RPMI8226 (cell line): ENCODE results near the gene ABTB2.
"Not testable (repeated sequence)": the region's sequence is repeated elsewhere in the genome, so short reads cannot be mapped to it uniquely, and the experiment has no call there.

Source experiments
- DNase-seq: peaks from one replicate; pipeline ENCODE4 v3.0.0-alpha.2; 2015

ABTB2 gene

GRCh38 chr11:34357701-34358257, at the start of gene ABTB2:
TSS of gene ABTB2 (minus strand) at chr11:34358010.
- peak; percentile 95 for DNase-seq

- DNase-seq: no peak
These were observed 49.5 kb upstream of the ABTB2 start for GRCh38 chr11:34407121-34407813.

- no peak for DNase-seq
These were observed 48.6 kb upstream of the ABTB2 start for GRCh38 chr11:34406413-34406812.

GRCh38 chr11:34405079-34405858, 47.5 kb upstream of the ABTB2 start:
- DNase-seq: no peak

- no peak for DNase-seq
These were observed 46.5 kb upstream of the ABTB2 start for GRCh38 chr11:34404280-34404679.

- DNase-seq: no peak
These were observed 45.6 kb upstream of the ABTB2 start for GRCh38 chr11:34403431-34403830.

GRCh38 chr11:34397811-34398210, 40.0 kb upstream of the ABTB2 start:
- no peak for DNase-seq

- DNase-seq: no peak
These were observed 39.3 kb upstream of the ABTB2 start for GRCh38 chr11:34397120-34397519.

GRCh38 chr11:34395916-34396550, 38.2 kb upstream of the ABTB2 start:
- DNase-seq: no peak

GRCh38 chr11:34394771-34395300, 37.0 kb upstream of the ABTB2 start:
- DNase-seq: no peak

- DNase-seq: no peak
These were observed 29.8 kb upstream of the ABTB2 start for GRCh38 chr11:34387653-34388052.

GRCh38 chr11:34386356-34386755, 28.5 kb upstream of the ABTB2 start:
- DNase-seq: not testable (repeated sequence)

GRCh38 chr11:34382532-34383276, 24.9 kb upstream of the ABTB2 start:
- no peak for DNase-seq

- no peak for DNase-seq
These were observed 24.0 kb upstream of the ABTB2 start for GRCh38 chr11:34381775-34382174.

- DNase-seq: no peak
These were observed 22.9 kb upstream of the ABTB2 start for GRCh38 chr11:34380696-34381095.

GRCh38 chr11:34379539-34379938, 21.7 kb upstream of the ABTB2 start:
- no peak for DNase-seq

- no peak for DNase-seq
These were observed 21.3 kb upstream of the ABTB2 start for GRCh38 chr11:34379079-34379478.

GRCh38 chr11:34373727-34374126, 15.9 kb upstream of the ABTB2 start:
- DNase-seq: no peak

- no peak for DNase-seq
These were observed 8.7 kb upstream of the ABTB2 start for GRCh38 chr11:34366522-34366921.

- DNase-seq: no peak
These were observed 6.3 kb upstream of the ABTB2 start for GRCh38 chr11:34364102-34364501.

- DNase-seq: no peak
These were observed 5.7 kb upstream of the ABTB2 start for GRCh38 chr11:34363363-34364084.

- DNase-seq: no peak
These were observed 2.2 kb upstream of the ABTB2 start for GRCh38 chr11:34360046-34360445.
